ENCODE results near the gene MADD.
"Not testable (repeated sequence)": the region's sequence is repeated elsewhere in the genome, so short reads cannot be mapped to it uniquely, and the experiment has no call there.

Gene MADD

DNA sequence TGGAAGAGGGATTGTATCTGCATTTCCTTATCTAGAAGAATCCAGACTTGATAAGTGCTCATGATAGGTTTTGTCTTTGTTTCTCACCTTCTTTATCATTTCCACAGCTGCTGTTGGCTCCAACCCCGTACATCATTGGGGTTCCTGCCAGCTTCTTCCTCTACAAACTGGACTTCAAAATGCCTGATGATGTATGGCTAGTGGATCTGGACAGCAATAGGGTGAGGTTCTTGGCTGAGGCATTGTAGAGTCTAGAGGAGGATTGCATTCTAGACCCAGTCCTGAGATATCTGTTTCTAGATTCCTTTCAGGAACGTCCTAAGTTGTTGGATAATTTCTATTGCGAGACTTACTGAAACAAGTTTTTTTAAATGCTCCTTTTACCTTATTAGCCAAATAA is 8.1 kb downstream of the MADD start:
- no peak for DNase-seq

DNA sequence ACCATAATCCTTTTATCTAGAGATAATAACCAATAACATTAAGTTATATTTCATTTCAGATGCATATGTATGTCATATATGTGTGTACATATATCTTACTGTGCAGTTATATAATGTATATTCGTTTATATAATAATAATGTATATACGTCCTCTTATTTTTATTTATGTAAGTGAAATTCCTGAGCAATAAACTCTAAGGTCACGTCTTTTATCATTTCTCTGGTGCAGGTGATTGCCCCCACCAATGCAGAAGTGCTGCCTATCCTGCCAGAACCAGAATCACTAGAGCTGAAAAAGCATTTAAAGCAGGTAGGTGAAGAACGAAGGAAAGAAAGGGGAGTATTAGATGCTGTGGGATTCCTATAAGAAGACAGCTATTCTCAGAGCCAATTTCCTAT is 8.8 kb downstream of the MADD start:
- DNase-seq = no peak

DNA sequence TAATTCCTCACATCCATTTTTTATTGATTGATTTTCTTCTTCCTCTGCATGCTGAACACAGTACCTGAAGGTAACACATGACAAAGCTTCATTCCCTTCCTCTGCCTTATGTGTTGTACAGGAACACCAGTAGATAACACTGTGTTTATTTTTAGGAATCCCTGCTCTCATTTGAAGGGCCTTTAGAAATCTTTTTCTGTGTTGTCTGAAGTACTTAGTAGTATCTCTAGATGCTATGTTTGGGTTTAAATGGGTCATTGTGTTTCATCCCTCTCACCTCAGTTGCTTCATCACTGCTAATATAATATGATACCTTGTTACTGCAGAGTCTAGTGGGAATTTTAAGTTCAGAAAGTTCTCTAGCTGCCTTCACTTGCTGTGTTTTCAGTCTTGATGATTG is 10.2 kb downstream of the MADD start:
- no peak for DNase-seq

DNA sequence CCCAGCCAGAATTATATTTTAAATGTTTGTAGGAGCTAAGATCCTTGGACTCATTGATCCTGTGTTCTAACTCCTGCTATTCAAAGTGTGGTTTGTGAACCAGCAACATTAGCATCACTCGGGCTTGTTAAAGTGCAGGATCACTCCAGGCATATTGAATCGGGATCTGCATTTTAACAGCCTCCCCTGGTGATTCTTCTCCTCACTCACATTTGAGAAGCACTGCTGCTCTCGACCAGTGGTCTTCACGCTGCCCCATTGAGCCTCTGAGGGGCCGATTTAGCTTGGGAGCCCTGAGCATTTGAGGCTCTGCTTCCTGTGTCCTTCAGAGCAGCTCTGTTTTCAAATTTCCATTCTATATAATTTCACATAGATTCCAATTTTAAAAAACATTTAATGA is 10.9 kb downstream of the MADD start:
- no peak for DNase-seq

DNA sequence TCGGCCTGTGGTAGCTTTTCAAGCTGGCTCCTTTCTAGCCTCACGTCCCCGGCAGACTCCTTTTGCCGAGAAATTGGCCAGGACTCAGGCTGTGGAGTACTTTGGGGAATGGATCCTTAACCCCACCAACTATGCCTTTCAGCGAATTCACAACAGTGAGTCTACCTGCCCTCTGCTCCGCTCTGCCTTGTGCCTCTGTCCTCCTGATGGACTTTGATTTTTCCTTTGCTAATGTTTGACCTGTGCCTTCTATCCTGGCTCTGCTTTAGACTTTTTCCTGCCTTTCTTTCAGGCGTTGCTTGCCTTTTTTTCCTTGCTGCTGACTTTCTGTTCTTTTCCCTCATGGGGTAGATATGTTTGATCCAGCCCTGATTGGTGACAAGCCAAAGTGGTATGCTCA is 12.5 kb downstream of the MADD start:
- no peak for DNase-seq

DNA sequence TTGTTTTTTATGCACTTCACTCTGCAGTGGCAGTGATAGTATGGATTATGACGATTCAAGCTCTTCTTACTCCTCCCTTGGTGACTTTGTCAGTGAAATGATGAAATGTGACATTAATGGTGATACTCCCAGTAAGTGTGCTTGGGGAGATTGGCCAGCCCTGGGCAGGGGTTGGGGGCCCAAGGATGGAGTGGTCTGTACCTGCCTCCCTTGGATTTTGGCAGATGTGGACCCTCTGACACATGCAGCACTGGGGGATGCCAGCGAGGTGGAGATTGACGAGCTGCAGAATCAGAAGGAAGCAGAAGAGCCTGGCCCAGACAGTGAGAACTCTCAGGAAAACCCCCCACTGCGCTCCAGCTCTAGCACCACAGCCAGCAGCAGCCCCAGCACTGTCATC is 14.2 kb downstream of the MADD start:
- no peak for DNase-seq

DNA sequence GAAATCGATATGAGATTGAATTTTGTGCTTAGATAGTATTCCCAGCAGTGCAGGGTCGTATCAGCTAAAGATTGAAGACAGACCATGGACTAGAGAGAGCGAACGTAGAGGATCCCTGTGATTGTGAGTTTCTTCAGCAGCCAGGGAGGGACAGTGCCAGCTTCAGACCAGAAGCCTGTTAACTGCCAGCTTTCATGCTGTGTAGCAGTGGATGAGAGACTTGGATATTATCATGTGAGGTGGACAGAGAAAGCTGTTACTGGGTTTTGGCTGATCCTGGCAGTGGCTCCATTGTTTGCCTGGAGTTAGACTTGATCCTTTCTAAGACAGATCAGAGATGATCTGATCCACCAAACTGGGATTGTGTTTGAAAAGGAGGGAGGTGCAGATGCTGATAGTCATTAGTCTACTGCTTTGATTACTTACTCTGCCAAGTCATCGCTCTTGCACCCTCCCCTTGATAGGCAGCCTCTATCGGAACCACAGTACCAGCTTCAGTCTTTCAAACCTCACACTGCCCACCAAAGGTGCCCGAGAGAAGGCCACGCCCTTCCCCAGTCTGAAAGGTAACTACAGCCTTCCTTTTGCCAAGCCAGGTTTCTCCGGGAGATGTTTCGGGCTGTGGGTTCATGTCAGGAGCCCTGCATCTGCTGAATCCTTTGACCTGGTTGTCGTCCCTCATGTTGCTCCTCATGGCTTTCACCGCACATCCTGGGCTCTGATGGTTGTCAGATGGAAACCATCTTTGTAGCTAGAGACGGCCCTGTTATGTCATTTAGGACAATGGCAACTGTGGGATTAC is 16.2 kb downstream of the MADD start:
- no peak for DNase-seq

DNA sequence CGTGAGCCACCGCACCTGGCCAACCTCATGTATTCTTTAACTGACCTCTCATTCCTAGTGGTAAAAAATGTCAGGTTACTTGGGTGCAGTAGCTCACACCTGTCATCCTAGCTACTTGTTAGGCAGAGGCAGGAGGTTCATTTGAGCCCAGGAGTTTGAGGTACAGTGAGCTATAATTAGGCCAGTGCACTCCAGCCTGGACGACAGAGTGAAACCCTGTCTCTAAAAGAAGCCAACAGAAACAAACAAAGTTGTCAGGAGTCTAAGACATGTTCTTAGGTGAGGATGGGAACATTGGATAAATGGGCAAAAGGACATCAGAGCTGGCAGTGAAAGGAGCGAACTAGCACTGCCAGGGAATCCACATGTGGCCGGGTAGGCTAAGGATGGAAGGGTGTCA is 18.1 kb downstream of the MADD start:
- no peak for DNase-seq

DNA sequence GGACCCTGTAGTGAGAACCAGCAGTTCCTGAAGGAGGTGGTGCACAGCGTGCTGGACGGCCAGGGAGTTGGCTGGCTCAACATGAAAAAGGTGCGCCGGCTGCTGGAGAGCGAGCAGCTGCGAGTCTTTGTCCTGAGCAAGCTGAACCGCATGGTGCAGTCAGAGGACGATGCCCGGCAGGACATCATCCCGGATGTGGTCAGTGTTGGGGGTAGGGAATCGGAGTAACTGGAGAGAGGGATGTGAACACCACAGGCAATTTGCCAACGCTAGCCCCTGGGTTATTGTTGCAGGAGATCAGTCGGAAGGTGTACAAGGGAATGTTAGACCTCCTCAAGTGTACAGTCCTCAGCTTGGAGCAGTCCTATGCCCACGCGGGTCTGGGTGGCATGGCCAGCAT is 19.9 kb downstream of the MADD start:
- DNase-seq = no peak

DNA sequence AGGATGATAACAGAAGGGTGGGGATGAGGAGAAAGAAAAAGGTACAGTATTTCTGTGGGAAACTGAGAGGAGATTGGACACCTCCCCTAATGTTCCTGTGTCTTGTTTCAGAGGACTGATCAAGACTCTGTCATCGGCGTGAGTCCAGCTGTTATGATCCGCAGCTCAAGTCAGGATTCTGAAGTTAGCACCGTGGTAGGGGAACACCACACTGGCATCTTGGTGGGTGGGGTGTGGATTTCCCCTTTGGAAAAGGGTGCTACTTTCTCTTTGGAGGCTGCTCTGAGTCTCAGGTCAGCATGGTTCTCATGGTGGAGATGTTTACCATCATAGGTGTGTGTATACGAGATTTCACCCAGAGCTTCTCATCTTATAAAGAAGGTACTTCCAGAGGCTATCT is 25.5 kb downstream of the MADD start:
- no peak for DNase-seq

DNA sequence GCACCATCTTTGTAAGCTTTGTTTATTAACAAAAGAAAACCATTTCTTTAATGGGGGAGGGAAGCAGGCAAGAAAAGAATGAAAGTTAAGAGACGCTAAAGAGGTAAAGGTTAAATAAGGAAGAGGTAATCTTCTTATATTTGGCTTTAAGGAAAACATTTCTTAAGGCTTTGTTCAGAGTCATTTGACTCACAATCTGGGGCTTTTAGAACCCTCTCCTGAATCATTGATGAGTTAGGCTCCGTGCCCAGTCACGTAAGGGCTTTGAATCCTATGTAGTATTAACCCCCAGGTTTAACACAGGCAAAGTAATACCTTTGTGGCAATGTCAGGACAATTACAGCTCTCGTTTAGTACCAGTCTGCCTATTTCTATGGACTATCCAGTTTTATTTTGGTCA is 26.1 kb downstream of the MADD start:
- DNase-seq = no peak

DNA sequence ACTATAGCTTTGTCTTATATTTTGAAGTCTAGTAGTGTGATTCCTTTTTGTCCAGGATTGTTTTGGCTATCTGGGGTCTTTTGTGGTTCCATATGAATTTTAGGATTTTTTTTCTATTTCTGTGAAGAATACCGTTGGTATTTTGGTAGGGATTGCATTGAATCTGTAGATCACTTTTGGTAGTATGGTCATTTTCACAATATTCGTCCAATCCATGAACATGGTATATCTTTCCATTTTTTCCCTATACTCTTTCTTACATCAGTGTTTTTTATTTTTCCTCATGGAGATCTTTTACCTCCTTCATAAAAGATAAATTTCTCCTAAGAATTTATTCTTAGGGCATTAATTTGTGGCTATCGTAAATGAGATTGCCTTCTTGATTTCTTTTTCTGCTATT is 29.1 kb downstream of the MADD start:
- no peak for DNase-seq

DNA sequence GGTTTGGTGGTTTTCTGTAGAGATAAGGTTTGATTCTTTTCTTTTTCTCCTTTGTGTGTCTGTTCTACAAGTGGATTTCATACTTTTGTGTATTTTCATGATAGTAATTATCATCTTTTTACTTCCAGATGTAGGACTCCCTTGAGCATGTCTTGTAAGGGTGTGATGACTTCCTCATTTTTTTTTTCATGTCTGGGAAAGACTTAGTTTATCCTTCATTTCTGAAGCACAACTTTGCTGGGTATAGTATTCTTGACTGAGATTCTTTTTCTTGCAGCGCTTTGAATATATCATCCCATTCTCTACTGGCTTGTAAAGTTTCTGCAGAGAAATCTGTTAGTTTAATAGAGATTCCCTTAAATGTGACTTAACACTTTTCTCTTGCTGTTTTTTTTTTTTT is 32.9 kb downstream of the MADD start:
- DNase-seq = no peak

DNA sequence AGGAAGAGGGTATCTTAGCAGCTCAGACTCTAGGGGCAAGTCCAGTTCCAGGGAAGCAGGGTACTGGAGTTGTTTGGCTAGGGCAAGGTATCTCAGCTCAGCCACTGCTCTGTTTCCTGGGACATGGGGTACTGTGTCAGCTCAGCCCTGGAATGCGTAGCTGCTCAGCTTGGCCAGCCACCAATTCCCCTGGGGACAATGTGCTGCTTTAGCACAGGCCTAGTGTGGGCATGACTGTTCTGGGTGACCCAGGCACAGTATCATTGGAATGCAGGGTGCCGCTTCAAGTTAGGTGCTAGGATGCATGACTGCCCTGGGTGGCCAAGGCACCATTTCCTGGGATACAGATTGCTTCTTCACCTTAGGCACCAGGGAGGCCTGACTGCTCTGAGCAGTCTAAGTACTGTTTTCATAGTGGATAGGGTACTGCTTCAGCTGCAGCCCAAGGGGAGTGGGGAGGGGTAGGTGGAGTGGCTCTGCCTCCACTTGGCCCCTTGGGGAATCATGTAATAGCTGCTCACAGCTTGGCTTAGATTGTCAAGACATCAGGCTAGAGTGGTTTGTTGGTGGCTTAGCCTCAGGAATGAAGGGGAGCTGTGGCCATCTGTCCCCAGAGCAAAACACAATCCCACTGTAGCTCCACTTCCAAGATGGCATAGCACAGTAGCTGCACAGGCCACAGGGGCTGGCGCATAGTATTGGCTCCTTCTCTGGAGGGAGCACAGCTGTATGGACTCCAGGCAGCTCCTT is 36.0 kb downstream of the MADD start:
- DNase-seq = no peak

DNA sequence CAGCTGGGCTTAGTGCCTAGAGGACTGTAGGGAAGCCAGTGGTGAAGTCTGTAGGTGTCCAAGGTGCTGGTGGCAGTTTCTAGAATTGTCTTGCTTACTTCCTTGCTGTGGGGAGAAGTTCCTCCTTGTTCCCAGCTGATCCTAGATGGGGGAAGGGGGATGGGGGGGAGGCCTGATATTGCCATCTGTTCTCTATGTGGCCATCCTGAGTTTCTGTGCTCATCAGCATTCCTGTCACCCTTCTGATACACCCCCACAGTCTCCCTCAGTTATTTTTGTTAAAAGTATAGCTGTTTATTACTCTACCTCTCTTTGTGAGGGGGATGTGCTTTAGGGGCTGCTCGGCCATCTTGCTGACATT is 36.5 kb downstream of the MADD start:
- no peak for DNase-seq

DNA sequence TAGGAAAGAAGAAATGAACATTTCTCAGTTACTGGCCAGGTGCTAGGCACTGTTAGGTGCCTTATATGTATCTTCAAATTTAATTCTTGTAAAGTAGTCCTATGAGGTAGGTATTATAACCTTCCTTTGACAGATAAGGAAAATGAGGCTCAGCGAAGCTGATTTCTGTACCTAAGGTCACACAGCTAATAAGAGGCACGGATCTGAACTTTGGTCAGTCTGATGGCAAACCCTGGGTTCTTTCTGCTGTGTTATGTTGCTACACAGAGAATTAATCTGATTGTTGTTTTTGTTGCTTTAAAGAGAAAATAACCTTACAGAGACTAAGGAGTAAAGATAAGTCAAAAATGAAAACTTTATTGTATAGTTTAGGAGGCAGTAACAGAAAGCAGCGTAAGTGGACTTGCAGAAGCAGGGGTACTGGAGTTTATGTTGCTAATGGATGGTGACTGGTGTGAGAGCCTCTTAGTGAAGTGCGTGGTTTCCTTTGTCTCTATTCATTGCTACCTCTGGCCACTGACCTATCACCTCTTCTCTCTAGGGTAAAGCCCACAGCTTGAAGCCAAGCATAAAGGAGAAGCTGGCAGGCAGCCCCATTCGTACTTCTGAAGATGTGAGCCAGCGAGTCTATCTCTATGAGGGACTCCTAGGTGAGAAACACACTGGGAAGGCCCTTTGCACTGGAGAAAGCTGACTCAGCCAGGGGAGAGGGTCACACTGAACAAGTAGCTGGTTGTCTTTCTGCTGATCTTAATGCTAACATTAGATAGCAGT is 38.3 kb downstream of the MADD start:
- no peak for DNase-seq

DNA sequence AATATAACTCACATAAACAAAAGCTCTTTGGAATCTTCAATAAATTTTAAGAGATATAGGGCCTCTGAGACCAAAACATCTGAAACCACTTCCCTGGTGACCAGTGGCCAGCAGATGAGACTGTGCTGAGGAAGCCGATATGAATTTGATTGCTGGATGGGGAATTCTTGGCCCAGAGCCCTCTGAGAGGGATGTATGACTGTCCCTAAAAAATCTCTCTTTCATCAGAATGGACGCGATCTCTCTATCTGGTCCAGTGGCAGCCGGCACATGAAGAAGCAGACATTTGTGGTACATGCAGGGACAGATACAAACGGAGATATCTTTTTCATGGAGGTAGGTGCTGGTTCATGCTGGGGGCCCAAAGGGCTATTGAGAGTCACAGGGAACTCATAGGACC is 45.1 kb downstream of the MADD start:
- no peak for DNase-seq

DNA sequence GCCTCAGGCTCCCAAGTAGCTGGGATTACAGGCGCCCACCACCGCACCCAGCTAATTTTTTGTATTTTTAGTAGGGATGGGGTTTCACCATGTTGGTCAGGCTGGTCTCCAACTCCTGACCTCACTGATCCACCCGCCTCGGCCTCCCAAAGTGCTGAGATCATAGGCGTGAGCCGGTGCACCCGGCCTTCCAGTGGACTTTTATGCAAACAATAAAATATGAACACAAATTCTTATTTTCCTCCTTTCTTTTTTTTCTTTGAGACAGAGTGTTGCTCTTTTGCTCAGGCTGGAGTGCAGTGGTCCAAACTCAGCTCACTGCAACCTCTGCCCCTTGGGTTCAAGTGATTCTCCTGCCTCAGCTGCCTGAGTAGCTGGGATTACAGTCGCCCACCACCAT is 46.6 kb downstream of the MADD start:
- DNase-seq = not testable (repeated sequence)

DNA sequence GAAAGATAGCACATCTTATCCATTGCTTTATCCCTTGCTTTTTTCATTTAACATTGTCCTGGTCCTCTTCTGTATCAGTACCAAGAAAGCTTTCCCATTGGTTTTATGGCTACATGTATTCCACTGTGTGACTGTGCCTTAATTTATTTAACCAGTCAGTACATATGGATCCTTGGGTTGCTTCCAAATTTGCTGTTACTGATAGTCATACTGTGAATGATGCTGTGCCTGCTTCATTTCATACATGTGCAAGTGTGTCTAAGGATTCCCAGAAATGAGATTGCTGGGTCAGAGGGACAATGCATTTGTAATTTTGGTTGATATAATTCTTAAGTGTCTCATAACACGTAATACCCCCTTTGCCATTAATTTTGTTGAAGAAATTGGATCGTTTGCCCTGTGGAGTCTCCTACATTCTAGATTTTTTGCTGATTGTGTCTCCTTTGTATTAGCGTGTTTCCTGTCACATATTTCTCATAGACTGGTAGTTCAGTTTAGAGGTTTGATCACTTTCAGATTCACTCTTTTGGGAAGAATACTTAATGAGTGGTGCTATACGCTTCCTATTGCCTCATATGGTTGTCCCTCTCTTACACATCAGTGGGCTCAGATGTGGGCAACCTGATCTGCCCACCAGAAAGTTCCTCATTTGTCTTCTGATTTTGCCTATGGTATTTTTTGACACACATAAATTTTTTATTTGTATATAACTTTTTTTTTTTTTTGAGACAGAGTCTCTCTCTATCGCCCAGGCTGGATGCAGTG is 47.3 kb downstream of the MADD start:
- DNase-seq = no peak

DNA sequence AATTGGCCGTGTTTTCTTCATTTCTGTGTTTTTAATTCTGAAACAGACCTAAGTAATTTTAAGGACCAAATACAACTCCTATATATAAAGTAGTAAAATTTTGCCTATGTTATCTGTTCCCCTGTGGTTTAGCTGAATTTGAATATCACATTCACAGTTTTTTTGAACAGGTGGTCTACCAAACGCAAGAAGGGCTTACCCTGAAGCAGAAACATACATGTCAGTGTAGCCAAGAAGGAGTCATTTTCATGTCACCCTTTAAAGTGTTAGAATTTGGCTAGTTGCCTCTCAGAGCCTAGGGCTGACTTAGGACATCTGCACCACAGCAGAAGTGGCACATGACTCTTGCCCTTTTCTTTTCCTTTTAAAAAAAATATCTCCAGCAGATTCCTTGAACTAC is 48.2 kb downstream of the MADD start:
- DNase-seq = no peak

DNA sequence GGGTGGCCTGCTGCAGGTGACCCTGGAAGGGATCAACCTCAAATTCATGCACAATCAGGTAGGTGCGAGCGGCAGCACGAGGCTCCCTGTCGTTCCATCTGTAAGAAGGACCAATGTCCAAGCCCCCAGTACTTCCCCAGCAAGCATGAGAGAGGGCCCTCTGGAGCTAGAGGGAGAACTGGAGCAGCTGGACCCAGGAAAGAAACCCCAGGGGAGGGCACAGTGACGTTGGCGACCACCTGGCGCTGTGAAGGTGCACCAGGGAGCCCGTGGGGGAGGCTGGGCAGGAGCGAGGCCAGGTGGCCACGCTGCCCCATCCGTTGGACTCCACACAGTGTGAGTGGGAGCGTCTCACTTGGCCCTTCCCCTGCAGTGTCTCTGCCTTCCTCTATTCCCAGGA is 54.6 kb downstream of the MADD start:
- no peak for DNase-seq

DNA sequence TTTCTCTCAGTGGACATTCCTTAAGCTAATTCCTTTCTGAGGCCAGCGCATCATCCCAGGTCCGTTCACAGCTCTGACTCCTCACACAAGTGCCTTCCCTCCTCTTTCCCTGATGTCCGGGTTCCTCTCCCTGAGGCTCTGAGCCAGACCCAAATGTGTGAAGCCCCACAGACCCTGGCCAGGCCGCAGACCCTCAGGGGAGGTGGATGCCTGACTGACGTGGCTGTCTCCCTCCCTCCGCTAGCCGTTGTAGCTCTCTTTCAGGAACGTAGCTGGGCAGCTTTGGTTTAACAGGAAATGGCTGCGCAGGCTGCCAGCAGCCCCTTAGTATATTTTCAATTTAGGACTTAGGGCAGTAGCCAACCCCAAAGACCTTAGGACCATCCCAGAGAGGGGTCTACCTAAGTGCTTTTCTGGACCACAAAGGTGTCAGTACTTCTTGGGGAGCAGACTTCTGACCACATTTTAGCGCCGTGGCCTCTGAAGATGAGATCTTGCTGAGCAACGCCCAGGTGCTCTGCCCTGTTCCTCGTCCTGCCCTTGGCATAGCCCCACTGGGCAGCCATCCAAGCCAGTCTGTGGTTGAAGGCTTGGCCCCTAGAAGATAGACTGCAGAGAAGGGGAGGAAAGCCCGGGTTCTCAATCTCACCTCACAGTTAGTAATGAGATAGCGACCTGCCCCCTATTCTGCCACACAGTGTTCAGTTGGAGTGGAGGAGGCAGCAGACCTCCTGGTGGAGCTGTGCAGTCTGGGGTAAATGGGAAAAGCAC is 55.5 kb downstream of the MADD start:
- DNase-seq = no peak

Data from CD4-positive, alpha-beta T cell treated with Interleukin-15 for 1 hour (primary cell).